NCI-H146 treated with DMSO at 0.1 percent for 48 hours (cell line): ENCODE data around the gene IL2RG.
A peak's percentile ranks its signal among the peaks of the same experiment; 100 is the strongest.

ENCODE experiments used
- DNase-seq: peaks from one replicate; lab custom pipeline; 2025; ENCODE audit not compliant: unreplicated experiment; lab: John Stamatoyannopoulos, UW

IL2RG gene

GRCh38 chrX:71109051-71109450 lies 2.3 kb downstream of the IL2RG start:
- DNase-seq = no peak

GRCh38 chrX:71107762-71108360 lies 3.5 kb downstream of the IL2RG start:
- DNase-seq = no peak

- DNase-seq = no peak
These were observed 4.1 kb downstream of the IL2RG start for GRCh38 chrX:71107245-71107644.

- DNase-seq = no peak
These were observed 5.0 kb downstream of the IL2RG start, which contains the start of gene CXorf65 for GRCh38 chrX:71106427-71106826. Gene CXorf65 (minus strand): TSS chrX:71106740. CDS start chrX:71106556, 184 bp downstream.

- DNase-seq = no peak
These were observed 5.7 kb downstream of the IL2RG start for GRCh38 chrX:71105628-71106027.

GRCh38 chrX:71103110-71103983 lies 8.0 kb downstream of the IL2RG start:
- DNase-seq = no peak

- DNase-seq = no peak
These were observed 9.1 kb downstream of the IL2RG start for GRCh38 chrX:71102292-71102691.

- no peak for DNase-seq
These were observed 10.5 kb downstream of the IL2RG start for GRCh38 chrX:71100581-71101505.

GRCh38 chrX:71099736-71100135 lies 11.6 kb downstream of the IL2RG start:
- no peak for DNase-seq

- DNase-seq = no peak
These were observed 12.3 kb downstream of the IL2RG start for GRCh38 chrX:71098951-71099506.

- no peak for DNase-seq
These were observed 13.1 kb downstream of the IL2RG start for GRCh38 chrX:71098302-71098701.

- DNase-seq = no peak
These were observed 14.7 kb downstream of the IL2RG start for GRCh38 chrX:71096760-71097032.

- peak; percentile 28 for DNase-seq
These were observed 15.2 kb downstream of the IL2RG start for GRCh38 chrX:71095981-71096759.

- peak; percentile 67 for DNase-seq
These were observed 15.8 kb downstream of the IL2RG start, which contains the start of gene FOXO4 for GRCh38 chrX:71095555-71095980. Gene FOXO4 (plus strand): TSS chrX:71095851. CDS start chrX:71096529, 678 bp downstream.

GRCh38 chrX:71095033-71095432 lies 16.3 kb downstream of the IL2RG start:
- DNase-seq = no peak

- no peak for DNase-seq
These were observed 20.1 kb downstream of the IL2RG start for GRCh38 chrX:71091263-71091662.

- no peak for DNase-seq
These were observed 25.5 kb downstream of the IL2RG start for GRCh38 chrX:71085900-71086299.

- no peak for DNase-seq
These were observed 28.6 kb downstream of the IL2RG start for GRCh38 chrX:71082822-71083221.

GRCh38 chrX:71082124-71082647 lies 29.2 kb downstream of the IL2RG start:
- no peak for DNase-seq
